Lung (tissue), 12 donors: Measurements from ENCODE around the gene ARL5A. TPM values are rescaled to one million over a fixed set of nuclear protein-coding genes. Genes with fewer than 3 reads are reported as not detected.

Experiments
- ATAC-seq: fragments of 200-7000 bp; cut with Tn5 transposase; one replicate; pipeline ENCODE4 v1.9.1; 2020; ENCODE audit warnings: moderate number of reproducible peaks; ENCODE audit not compliant: insufficient read depth, low FRiP score
- DNase-seq, 3 donors: peaks; one replicate each; pipeline ENCODE4 v3.0.0-alpha.2; 2013 to 2017
- H3K27ac ChIP-seq, 2 donors: one replicate each; pipeline ENCODE4 v1.5.1; 2013; ENCODE audit warnings: mild to moderate bottlenecking in 2 of 2, moderate library complexity in 2 of 2, control low read depth in 1 of 2, inconsistent platforms in 1 of 2, low read depth in 1 of 2, low read length in 1 of 2
- H3K27me3 ChIP-seq, 3 donors: one replicate each; pipeline ENCODE4 v1.5.1; 2013; ENCODE audit warnings: low read length in 2 of 3; ENCODE audit not compliant: control insufficient read depth in 3 of 3, insufficient read depth in 3 of 3
- H3K36me3 ChIP-seq, 4 donors: one replicate each; pipeline ENCODE4 v1.5.1; 2013; ENCODE audit warnings: low read length in 4 of 4, mild to moderate bottlenecking in 1 of 4, moderate library complexity in 1 of 4; ENCODE audit not compliant: control insufficient read depth in 4 of 4, insufficient read depth in 4 of 4
- H3K4me1 ChIP-seq, 5 donors: one replicate each; pipeline ENCODE4 v1.5.1; 2013; ENCODE audit warnings: low read length in 5 of 5, mild to moderate bottlenecking in 2 of 5, moderate library complexity in 1 of 5; ENCODE audit not compliant: control insufficient read depth in 5 of 5, insufficient read depth in 5 of 5
- H3K4me3 ChIP-seq: one replicate; pipeline ENCODE4 v1.5.1; 2013; ENCODE audit warnings: mild to moderate bottlenecking, control low read depth, moderate library complexity
- H3K9ac ChIP-seq, 2 donors: one replicate each; pipeline ENCODE4 v1.5.1; 2013; ENCODE audit warnings: low read length in 2 of 2, control low read depth in 1 of 2; ENCODE audit not compliant: insufficient read depth in 1 of 2
- H3K9me3 ChIP-seq, 4 donors: one replicate each; pipeline ENCODE4 v1.5.1; 2013; ENCODE audit warnings: low read length in 3 of 4, mild to moderate bottlenecking in 1 of 4, moderate library complexity in 1 of 4; ENCODE audit not compliant: control insufficient read depth in 4 of 4, insufficient read depth in 3 of 4
- CTCF ChIP-seq: IDR thresholded peaks from 2 replicates; pipeline ENCODE4 v1.5.1; 2012; ENCODE audit warnings: mild to moderate bottlenecking; ENCODE audit errors: control extremely low read depth, extremely low read depth
- WGBS, 2 donors: extraction: QIAGEN DNeasy Blood & Tissue Kit; methylation state at CpG; one replicate each; pipeline ENCODE4 v1.1.7; 2013; 5-methylcytosine and 5-hydroxymethylcytosine counted together
- polyA plus RNA-seq, 2 donors: library from polyadenylated mRNA; stranded (reverse); fragments of 200-250 nt; gene quantifications; one replicate each; pipeline ENCODE4 v1.2.1, GENCODE V29; 2013
- total RNA-seq, 2 donors: library from RNA; depleted of rRNA in 1 of 2; stranded (reverse); fragments of >200 nt in 1 of 2; gene quantifications; one replicate each; pipeline ENCODE4 v1.2.1, GENCODE V29; 2014 to 2021
- donor health status: control.
- donor health status: control.
- donor health status: Bipolar disorder and iron deficiency.
- donor health status: healthy.
- donor health status: DM: yes; HTN: yes; CAD: no.

ARL5A gene
- total and polyA plus RNA-seq, 4 donors: 11.3 to 107 (median 34.0) TPM

GRCh38 chr2:151837926-151838325 is 9.7 kb upstream of the ARL5A start:
- H3K9ac ChIP-seq: no peak overlapping the region
- no peaks in the 10 kb centered on the region for H3K4me1 ChIP-seq
- H3K4me3 ChIP-seq: no peak overlapping the region
- no peaks in the 10 kb centered on the region for H3K36me3 ChIP-seq
- TF ChIP-seq CTCF: no peak
- H3K27me3 ChIP-seq: no peaks in the 10 kb centered on the region
- no peak for ATAC-seq
- 84 to 86% methylated on average over 3 of the region's 3 CpGs for WGBS, 2 donors
- no peaks in the 10 kb centered on the region for H3K9me3 ChIP-seq
- DNase-seq: no peak
- no peak overlapping the region for H3K27ac ChIP-seq

GRCh38 chr2:151833984-151834383 is 5.8 kb upstream of the ARL5A start:
- no peaks in the 10 kb centered on the region for H3K36me3 ChIP-seq
- DNase-seq (no peak), ATAC-seq (no peak)
- peaks cover 0 to 4% (median 0%) of the 10 kb centered on the region in 5 donors for H3K4me1 ChIP-seq
- WGBS, 2 donors: 68 to 85% methylated on average over 3 of the region's 3 CpGs
- H3K27me3 ChIP-seq: no peaks in the 10 kb centered on the region
- H3K9ac ChIP-seq: no peak overlapping the region
- TF ChIP-seq CTCF: no peak
- H3K27ac ChIP-seq: no peak overlapping the region
- no peak overlapping the region for H3K4me3 ChIP-seq
- no peaks in the 10 kb centered on the region for H3K9me3 ChIP-seq

GRCh38 chr2:151830961-151831360 is 2.7 kb upstream of the ARL5A start:
- DNase-seq: no peak
- Histone ChIP-seq H3K9me3 (no peaks in the 10 kb centered on the region), H3K9ac (no peak overlapping the region), H3K4me3 (no peak overlapping the region), H3K27me3 (no peaks in the 10 kb centered on the region), H3K36me3 (no peaks in the 10 kb centered on the region), H3K4me1 (peaks cover under 1 to 15% (median 8%) of the 10 kb centered on the region in 5 donors), H3K27ac (no peak overlapping the region)
- WGBS, 2 donors: 93 to 94% methylated on average over 2 of the region's 2 CpGs
- TF ChIP-seq CTCF: no peak
- no peak for ATAC-seq

GRCh38 chr2:151828890-151829324 is 686 bp upstream of the ARL5A start:
- H3K27ac ChIP-seq: peak overlapping the region; percentile 86 to 96

More at GRCh38 chr2:151828890-151829324, 686 bp upstream of the ARL5A start:
- H3K4me3 ChIP-seq: peak overlapping the region; percentile 75
- no peaks in the 10 kb centered on the region for H3K36me3 ChIP-seq
- WGBS, 2 donors: 84 to 94% methylated on average over 5 of the region's 5 CpGs
- H3K27me3 ChIP-seq: no peaks in the 10 kb centered on the region
- ATAC-seq: no peak
- no peak for DNase-seq
- peaks cover 3 to 25% (median 11%) of the 10 kb centered on the region in 5 donors for H3K4me1 ChIP-seq
- H3K9me3 ChIP-seq: no peaks in the 10 kb centered on the region
- TF ChIP-seq CTCF: no peak
- peak overlapping the region; percentile 21 to 90 for H3K9ac ChIP-seq
